ENCODE results near the gene CLEC11A.

DNA sequence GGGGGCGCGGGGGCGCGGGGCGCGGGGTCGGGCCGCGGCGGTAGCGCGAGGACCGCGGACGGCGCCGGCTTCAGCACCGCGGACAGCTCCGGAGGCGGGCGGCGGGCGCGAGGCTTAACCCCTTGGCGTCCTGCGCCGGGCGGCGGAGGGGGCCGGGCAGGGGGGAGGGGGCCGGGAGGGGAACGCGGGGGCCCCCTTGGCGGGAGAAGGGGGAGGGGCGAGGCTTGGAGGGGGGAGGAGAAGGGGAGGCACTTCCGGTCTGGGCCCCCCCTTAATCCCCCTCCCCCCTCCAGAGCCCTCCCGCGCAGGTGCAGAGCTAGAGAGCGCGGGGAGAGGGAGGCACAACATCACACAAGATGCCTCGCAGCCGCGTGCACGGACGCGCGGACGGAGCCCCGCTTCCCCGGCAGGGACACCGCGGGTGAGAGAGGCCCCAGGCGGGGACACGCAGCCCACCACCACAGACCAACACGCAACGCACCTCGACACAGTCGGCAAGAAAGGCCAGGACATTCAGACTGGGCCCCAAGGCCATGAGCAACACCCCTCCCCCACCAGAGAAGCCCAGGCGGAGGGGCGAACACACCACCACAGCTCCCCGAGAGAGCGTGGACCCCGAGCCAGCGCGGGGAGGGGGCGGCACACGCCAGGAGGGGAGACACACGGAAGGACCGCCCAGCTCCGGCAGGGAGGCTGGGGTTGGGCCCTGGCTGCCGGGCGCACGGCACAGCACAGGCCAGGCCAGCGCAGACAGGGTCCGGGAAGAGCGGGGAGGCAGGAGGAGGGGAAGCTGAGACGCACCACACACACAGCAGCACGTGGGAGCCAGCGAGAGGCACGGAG is 27.7 kb upstream of the CLEC11A start:
- TF ChIP-seq GATA3 (IDR thresholded peaks at IDR 0.05; ENCODE audit: low read depth, low read length): no peak
- no peak for TF ChIP-seq GATA2 (IDR thresholded peaks at IDR 0.05; ENCODE audit: low read depth, low read length)

All from SH-SY5Y (cell line).